ENCODE results near the gene CCL11.

Gene CCL11

DNA sequence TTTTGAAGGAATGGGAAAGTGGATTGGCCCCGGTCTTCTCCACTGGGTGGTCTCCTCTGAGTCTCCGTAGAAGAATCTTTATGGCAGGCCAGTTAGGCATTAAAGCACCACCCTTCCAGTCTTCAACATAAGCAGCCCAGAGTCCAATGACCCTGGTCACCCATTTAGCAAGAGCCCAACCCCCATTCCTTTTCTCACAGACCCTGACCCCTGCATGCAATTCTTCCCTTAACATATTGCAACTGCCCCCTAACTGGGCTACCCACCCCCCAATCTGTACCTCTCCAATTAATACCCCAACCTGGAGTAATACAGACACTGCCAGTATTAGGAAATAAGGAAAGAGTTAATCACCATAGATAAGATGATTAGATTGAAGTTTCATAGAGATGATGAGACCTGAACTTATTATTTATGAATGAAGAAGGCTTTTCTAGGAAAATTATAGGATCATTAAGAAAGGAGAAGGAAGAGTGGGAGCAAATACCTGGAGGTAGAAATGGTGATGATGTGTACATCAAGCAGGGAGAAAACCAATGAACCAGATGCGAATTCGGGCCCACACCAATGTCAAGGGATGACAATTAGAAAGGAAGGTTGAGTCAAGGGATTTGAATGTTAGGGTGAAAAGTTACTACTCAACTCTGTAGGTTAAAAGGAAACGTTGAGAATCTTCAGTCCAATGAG lies 28.1 kb upstream of the CCL11 start:
- no peak for DNase-seq (ENCODE audit: low read depth)

DNA sequence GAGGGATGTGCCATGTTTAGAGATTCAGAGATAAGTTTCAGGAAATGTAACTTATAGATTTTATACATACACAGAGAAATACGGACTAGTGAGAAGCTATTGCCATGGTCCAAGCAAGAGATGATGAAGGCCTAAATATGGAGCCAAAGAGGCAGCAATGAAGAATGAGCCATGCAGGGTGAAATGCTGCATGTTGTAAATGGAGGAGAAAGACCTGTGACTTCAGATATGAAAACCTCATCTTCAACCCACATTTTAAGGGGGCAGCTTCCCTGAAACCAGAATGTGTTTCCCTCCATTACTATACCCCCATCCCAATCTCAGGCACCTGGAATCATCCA lies 27.6 kb upstream of the CCL11 start:
- no peak for DNase-seq (ENCODE audit: low read depth)

DNA sequence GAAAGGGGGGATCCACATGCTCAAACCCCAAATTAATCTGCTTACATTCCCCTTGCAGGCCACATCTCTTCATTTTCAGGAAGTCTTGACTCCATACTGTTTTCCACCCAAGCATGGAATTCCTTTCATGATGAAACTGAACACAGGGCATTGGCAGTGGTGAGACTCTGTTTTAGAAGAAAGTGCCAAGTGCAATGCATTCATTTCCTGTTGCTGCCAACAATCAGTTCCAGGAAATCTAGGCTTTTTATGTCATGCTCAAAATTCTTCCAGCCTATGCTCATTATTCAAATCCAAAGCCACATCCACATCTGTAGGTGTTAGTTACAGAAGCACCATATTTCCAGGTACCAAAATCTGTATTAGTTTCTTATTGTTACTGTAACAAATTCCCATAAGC lies 26.4 kb upstream of the CCL11 start:
- no peak for DNase-seq (ENCODE audit: low read depth)

DNA sequence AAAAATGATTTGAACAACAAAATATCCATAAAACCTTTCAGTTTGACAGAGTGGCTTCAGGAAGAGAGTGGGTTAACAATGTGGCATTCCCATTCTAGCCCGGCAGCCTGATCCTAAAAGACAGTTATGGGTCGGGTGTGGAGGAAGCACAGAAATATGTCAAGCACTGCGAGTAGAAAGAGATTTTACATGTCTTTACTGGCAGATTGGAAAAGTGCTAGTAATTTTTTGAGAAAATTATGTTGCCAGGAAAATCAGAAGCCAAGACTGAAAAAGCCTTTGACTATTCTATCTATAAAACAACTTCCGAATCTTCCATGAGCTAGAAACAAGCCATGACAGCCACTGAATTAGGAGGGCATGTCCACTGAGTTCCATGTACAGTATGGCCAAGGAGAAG lies 24.7 kb upstream of the CCL11 start:
- no peak for DNase-seq (ENCODE audit: low read depth)

DNA sequence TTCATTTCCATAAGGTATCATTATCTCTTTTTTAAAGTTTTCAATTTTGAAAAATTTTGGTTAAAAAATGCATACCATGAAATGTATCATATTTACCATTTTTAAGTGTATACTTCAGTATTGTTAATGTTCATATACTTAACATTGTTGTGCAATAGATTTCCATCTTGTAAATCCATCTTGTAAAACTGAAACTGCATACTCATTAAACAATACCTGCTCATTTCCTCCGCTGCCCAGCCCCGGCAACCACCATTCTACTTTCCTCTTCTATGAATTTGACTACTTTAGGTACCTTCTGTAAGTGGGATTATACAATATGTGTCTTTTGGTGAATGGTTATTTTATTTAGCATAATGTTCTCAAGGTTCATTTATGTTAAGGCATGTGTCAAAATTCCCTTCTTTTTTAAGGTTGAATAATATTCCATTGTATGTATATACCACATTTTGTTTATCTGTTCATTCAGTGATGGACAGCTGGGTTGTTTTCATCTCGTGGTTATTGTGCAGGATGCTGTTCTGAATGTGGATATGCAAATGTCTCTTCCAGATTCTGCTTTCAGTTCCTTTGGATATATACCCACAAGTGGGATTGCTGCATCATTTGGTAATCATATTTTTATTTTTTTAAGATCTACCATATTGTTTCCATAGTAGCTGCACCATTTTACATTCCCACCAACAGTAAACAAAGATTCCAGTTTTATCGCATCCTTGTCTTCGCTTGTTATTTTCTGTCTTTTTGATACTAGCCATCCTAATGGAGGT lies 23.8 kb upstream of the CCL11 start:
- no peak for DNase-seq (ENCODE audit: low read depth)

DNA sequence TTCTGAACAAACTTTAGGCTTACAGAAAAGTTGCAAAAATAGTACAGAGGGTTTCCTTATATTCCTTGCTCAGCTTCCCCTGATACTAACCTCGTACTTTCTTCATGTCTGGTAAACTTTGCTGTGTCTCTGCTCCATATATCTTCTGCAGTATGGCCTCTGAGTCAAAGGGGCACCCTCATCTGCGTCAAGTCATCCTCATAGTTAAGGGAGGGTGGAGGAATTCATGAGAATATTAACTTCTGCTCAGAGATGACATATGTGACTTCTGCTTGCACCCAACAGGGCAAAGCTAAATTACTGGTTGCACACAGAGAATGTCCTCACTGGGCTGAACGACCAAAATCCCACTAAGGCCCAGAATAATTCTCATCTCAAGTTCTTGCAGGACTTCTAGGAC lies 19.8 kb upstream of the CCL11 start:
- no peak for DNase-seq (ENCODE audit: low read depth)

DNA sequence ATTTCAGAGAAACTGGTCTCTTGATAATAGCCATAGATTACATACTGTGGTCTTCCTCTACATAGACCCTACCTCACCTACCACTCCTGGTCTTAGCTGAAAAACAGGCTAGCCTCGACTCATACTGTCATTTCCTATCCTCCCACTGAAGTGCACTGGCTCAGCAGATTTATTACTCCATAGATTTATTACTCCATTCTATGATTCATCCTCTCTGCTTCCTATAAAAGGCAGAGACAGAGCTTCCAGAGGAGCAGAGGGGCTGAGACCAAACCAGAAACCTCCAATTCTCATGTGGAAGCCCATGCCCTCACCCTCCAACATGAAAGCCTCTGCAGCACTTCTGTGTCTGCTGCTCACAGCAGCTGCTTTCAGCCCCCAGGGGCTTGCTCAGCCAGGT lies 15.6 kb upstream of the CCL11 start, which contains the start of gene CCL7:
CCL7 (plus strand) TSS at position 253 of the 400 bp plus-strand sequence; CDS start at position 323, 70 bp downstream.
- no peak for DNase-seq (ENCODE audit: low read depth)

DNA sequence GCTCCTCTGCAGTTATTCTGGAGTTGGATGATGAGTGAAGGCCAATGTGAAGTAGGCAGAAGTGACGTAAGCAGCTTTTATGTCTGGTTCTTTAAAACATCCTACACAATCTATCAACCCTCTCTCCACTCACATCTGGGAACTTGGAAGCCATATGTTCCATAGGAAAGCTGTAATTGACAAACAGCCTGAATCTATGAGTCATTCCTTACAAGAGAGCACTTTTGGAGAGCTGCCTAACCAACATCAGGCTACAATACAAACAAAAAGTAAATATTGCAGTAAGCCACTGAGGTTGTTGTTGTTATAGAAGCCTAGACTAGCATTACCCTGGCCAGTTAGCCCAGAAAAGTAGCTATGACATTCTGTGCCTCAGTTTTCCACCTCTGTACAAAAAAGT lies 9.7 kb upstream of the CCL11 start:
- no peak for DNase-seq (ENCODE audit: low read depth)

DNA sequence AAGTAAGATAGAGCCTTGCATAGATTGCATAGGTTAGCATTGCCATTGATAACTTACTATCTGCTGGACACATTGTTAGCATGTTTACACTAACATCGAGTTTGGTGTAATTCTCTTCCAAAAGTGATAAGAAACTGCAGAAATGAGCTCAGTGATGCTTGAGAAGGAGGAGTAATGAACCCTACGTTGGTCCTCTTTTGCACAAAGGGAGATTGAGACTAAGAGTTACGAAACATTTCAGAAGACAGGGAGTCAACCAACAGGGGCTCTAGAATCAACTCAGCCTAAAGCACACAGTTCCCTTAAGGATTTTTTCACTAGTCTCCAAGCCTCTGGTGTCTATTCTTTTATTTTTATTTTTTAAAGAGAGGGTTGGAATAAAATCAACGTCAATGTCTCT lies 8.7 kb upstream of the CCL11 start:
- DNase-seq (ENCODE audit: low read depth) = no peak

DNA sequence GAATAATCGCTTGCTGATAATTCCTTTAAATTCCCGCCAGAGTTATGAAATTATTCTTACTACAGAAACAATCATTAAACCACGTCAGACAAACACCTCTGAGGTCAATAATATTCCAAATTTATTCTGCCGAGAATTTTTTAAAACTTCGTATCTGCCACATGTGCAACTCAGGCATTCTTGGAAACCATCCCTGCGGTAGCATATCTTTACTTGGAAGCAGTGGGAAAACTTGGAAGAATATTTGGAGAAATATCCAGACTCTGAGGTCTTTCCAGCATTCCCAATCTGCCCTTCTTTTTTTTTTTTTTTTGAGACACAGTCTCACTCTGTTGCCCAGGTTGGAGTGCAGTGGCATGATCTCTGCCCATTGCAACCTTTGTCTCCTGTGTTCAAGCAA lies 2.0 kb upstream of the CCL11 start:
- no peak for DNase-seq (ENCODE audit: low read depth)

DNA sequence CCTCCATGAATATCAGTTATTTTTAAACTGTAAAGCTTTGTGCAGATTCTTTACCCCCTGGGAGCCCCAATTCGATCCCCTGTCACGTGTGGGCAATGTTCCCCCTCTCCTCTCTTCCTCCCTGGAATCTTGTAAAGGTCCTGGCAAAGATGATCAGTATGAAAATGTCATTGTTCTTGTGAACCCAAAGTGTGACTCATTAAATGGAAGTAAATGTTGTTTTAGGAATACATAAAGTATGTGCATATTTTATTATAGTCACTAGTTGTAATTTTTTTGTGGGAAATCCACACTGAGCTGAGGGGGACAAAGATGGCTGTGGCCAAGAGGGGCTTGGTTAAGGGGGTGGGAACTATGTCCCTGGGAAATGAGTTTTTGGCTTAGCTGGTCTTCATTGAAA lies 2.3 kb downstream of the CCL11 start:
- DNase-seq (ENCODE audit: low read depth) = no peak

DNA sequence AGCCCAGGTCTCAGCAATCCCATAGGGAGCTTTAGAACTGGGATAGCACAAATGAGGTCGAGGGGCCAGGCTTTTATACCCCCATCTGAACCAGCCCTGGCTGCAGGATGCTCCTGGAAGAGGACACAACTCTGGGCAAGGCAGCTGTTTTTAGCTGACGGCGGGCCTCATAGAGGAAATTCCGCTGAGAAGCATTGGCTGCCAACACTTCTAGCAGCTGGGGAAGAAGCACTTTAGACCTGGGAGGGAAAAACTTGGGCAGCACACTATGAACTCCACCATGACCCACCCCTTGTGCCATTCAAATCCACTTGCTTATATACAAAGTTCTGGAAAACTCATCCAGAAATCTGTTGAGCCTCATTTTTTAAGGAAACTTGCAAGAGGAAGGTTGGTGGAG lies 5.0 kb downstream of the CCL11 start:
- DNase-seq (ENCODE audit: low read depth) = no peak

DNA sequence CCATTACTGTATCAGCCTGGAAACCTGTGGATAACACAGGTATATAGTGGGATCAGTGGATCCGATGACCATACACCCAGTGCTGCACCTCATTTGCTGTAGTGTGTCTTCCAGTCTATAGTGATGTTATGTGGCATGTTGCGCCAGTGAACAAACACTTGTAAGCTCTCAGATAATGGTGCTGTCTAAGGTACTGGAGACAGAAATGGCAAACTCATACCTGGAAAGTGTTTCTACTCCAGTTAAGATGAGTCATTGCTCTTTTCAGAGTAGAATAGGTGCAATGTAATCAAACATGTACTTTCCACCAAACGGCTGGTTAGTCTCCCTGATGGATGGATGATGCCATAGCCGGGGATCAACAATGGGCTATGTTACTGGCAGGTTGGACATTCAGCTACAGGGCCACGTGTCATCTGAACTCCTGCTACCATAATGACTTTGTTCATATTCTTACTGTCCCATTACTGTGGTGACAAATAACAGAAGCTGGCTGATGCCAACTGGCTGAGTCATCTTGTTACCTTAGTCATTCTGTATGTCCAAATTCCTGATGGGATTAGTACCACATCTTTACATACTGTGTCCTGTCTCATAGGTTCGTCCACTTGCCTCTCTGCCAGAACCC lies 6.3 kb downstream of the CCL11 start:
- no peak for DNase-seq (ENCODE audit: low read depth)

DNA sequence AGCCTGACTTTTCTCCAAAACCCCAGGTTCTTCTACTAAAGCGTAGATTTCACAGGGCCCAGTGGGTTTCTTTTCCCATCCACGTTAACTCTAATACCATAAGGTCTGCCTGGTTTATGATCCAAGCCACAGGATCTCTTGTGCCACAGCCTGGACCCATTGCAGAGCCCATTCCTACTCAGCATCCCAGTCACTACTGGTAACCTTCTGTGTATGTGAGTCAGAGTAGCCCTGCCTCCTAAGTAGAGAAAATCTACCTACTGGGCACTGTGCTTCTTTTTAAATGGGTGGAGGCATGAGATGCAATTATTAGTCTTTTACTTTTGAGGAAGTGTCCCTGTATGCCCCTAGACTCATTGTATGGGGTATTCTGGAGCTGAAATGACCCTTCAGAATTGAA lies 13.5 kb downstream of the CCL11 start:
- DNase-seq (ENCODE audit: low read depth) = no peak

DNA sequence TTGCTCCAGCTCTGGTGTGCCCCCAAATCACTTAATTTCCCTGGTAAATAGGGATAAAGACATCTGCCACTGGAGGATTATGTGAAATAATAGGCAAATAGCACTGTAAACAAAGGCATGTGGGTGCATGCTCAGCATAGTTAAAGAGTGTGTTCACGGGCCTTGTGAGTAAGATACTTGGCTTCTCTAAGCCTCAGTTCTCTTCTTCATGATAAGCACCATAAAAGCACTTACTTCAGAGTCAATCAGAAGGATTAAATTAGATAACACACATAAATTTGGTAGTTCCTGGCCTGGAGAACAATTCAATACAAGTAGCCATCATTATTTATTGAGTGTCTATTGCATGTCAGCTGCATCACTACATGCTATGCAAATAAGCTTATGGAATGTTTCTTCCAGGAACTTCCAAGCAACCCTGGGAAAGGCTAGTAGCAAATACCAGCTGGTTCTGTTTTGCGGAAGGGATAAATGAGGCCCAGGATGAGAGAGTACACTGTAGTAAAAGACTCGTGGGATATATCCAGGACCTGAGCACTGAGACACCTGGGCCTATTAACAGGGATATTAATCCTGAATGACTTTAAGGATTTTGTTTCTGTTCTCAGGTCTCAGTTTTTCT lies 14.5 kb downstream of the CCL11 start:
- DNase-seq (ENCODE audit: low read depth) = no peak

DNA sequence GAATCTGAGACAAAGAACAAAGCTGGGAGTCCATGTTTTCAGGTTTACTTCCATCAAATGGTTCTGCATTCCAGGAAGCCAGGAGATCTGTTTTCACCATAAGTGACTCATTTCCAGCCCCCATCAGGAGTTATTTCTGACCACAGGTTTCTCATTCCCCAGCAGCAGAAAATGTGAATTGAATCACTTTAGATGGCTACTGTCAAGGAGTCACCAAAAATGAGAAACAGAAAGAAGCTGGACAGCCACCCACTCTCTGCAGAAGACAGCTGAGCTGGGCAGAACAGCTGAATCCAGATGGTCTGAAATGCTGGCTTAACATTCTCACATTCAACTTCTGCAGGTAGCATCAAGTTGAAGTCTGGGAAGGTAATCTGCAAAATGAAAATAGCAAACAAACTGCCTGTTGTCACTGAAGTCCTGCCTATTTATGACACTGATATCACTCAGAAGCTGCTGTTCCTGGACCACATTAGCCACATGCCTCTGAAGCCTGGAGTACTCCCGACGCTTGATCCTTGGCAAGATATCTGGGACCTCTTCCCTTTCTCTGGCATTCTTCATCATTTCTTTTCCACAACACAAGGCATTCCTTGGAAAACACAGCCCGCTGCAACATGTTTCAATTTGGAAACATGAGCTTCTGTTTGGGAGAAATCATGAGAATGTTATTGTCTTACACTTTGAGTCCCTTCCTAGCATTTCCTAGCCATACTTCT lies 15.3 kb downstream of the CCL11 start:
- DNase-seq (ENCODE audit: low read depth) = no peak

DNA sequence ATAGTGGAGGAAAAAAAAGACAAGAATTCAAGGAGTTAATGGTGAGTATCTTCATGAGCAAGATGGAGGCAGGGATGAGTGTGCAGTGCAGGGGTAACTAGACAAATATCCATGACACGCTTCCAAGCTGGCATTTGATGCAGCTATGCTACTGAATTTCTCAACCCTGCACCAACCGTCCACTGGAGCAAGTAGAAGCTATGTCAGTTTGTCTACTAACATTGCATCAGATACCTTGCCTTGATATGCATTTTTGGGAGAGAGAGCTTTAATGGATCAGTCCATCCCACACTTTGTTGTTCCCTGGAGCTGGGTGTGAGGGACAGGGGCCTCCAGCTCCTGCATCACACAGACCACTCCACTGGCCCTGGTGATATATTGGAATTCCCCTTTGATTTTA lies 16.4 kb downstream of the CCL11 start:
- DNase-seq (ENCODE audit: low read depth) = no peak

DNA sequence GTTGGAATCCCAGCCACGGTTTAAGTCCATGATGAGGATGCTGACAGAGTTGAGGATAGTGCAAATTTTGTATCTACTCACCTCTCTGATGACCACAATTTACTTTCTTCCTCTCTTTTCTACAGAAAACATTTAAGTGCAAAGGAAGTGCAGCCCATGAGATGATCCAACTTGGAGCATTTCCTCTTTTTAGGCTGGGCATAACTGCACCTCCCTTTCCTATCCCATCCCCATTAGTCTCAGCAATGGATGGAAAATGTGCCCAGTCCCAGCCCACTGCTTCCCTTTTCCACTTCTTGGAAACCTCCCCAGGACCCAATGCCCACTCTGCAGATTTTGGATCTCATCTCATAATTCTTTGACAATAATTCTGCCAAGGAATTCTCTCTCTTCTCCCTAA lies 17.1 kb downstream of the CCL11 start:
- DNase-seq (ENCODE audit: low read depth) = no peak

DNA sequence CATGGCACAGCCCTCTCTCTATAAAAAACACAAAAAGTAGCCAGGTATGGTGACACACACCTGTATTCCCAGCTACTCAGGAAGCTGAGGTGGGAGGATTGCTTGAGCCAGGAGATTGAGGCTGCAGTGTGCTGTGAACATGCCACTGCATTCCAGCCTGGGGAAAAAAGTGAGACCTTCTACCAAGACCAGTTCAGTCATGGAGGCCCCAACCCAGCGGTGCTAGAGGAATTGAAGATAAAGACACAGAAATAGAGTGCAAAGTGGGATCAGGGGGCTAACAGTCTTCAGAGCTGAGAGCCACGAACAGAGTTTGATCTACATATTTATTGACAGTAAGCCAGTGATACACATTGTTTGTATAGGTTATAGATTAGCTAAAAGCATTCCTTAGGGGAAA lies 18.1 kb downstream of the CCL11 start:
- no peak for DNase-seq (ENCODE audit: low read depth)

DNA sequence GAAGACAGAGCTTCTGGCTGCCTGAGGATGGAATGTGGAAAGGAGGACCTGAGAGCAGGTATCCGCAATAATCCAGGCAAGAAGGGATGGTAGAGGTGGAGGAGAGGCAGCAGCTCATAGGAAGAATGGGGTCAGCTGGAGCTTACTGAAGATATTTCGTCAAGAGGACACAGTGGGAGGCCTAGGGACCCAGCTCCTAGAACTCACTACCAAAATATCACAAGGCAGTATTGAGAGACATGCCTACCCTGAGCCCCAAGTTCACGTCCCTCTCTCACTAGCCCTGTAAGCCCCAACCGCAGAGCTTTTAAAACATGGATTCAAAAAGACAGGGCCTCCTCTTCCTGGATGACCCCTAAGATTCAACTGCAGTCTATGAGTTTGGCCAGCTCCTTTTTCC lies 19.5 kb downstream of the CCL11 start:
- DNase-seq (ENCODE audit: low read depth) = no peak

DNA sequence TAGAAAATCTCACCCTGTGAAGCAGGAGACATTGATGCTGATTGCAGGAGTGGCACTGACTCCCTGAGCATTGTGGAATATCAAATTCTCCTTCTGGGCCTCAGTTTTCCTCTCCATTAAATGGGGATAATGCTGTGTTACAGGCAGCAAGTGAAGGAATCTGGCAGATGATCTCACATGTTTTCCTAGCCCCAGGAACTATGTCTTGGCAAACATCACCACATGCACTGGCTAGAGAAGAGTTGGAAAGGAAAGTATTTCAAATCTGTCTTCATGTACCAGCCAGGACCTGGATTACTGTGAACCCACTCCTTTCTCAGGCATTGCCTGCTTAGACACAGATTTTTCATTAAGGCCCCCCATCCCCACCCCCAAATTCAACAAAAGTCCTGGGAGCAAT lies 20.1 kb downstream of the CCL11 start:
- no peak for DNase-seq (ENCODE audit: low read depth)

DNA sequence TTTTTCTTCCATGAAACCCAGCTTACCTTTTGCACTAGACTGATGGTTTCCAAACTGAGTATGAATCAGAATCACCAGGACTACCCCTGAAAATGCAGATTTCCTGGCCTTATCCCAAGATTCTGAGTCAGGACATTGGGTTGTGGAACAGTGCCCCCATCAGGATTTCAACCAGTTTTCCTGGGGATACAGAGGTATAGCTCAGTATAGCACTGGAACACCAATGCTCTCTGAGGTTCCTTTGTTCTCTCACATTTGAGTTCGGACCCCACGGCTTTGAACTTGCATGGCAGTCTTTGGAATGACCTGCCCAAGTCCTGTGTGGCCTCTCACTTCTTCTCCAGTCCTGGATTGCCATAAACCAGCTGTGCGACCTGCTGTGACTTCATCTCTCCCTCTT lies 20.9 kb downstream of the CCL11 start:
- DNase-seq (ENCODE audit: low read depth) = no peak

Data from T follicular helper cell (primary cell).